22Rv1 (cell line): Measurements from ENCODE around the gene EPHA8.

Experiments
- H3K27ac ChIP-seq: fragments of 450-650 bp; 2 replicates; pipeline ENCODE4 v1.5.1; 2017
- ZFX ChIP-seq: fragments of 450-650 bp; IDR thresholded peaks from 2 replicates; pipeline ENCODE4 v1.6.1; 2017; ENCODE audit warnings: antibody characterized with exemption, borderline replicate concordance
- TF ChIP-seq, protein P1 (sequence below): fragments of 450-650 bp; IDR thresholded peaks from 2 replicates; pipeline ENCODE4 v1.5.1; 2017; ENCODE audit warnings: mild to moderate bottlenecking

EPHA8 gene

DNA sequence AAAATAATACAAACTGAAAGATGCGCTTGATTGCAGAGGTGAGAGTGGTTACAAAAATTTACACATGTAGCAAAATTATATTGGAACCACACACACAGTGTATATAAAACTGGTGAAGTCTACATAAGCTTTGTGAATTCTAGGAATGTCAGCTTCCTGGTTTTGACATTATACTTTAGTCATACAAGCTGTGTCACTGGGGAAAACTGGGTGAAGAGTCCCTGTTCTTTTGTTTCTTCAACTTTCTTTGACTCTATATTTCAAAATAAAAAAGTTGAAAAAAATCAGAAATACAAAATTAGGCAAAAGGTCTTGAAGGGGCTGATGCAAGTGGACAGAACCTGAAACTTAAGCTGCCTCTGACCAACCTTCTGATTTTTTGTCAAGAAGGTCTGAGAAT lies 83.1 kb downstream of the EPHA8 start:
- H3K27ac ChIP-seq = no peak overlapping the region
- TF ChIP-seq, protein P1, sequence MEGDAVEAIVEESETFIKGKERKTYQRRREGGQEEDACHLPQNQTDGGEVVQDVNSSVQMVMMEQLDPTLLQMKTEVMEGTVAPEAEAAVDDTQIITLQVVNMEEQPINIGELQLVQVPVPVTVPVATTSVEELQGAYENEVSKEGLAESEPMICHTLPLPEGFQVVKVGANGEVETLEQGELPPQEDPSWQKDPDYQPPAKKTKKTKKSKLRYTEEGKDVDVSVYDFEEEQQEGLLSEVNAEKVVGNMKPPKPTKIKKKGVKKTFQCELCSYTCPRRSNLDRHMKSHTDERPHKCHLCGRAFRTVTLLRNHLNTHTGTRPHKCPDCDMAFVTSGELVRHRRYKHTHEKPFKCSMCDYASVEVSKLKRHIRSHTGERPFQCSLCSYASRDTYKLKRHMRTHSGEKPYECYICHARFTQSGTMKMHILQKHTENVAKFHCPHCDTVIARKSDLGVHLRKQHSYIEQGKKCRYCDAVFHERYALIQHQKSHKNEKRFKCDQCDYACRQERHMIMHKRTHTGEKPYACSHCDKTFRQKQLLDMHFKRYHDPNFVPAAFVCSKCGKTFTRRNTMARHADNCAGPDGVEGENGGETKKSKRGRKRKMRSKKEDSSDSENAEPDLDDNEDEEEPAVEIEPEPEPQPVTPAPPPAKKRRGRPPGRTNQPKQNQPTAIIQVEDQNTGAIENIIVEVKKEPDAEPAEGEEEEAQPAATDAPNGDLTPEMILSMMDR = no peak
- no peak for TF ChIP-seq ZFX

DNA sequence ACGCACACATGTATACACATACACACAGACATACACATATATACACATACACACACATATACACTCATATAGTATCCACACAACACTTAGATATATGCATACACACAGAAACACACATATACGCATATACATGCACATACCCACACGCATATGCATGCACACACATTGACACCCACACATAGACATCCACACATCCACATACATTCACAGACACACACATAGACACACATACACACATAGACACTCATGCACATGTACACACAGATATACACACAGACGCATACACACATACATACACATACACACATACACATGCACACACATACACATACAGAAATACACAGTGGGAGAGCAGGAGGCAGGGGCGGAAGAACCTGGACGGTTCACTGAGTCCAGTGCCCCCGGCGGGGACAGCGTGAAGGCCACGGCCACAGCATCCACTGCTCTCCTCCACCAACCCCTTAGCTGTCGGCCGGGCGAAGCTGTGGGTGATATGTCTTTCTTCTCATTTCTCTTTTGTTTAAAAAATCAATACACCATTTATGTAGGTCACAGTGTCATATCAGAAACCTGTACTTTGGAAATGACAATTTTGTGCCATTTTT lies 86.9 kb downstream of the EPHA8 start:
- TF ChIP-seq, protein P1 = peak; percentile 27
- no peak for TF ChIP-seq ZFX

DNA sequence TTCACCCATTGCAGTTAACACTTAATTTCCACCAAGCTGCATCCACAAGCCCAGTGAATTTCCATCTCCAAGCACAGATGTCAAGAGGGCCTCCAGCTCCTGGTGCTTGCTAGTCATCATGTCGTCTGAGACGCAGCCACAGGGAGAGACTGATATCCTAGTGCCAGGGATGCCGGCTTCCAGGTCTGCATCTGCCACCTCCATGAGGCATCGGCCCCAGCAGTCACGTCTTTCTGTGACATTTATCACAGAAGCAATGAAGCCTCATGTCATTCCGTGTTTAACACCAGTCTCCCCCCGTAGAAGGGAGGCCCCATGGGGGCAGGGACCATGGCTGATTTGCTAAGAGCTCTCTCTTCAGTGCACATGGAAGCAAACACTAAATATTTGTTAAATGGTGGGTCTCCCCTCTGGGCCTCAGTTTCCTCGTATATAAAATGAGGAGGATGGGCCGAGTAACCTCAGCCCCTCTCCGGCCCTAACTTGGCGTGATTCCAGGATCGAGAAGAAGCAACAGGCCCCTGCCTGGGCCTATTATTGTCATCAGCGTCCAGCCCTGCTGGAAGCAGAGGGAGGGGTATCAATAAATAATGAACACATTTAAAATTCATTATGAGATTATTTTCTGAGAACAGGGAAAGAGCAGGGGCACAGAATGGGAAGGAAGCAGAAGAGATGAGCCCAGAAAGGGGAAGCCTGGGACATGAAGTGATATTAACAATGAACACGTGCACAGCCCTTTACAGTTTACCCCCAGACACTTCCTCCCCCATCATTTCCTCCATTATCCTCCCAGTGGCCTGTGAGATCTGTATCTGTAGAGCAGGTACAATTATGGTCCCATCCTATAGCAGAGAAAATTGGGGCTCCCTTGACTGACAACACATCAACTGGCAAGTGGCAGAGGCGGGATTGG lies 88.9 kb downstream of the EPHA8 start:
- H3K27ac ChIP-seq = no peak overlapping the region
- TF ChIP-seq ZFX = no peak

More for the DNA sequence above, 86.9 kb downstream of the EPHA8 start:
- H3K27ac ChIP-seq = no peak overlapping the region

DNA sequence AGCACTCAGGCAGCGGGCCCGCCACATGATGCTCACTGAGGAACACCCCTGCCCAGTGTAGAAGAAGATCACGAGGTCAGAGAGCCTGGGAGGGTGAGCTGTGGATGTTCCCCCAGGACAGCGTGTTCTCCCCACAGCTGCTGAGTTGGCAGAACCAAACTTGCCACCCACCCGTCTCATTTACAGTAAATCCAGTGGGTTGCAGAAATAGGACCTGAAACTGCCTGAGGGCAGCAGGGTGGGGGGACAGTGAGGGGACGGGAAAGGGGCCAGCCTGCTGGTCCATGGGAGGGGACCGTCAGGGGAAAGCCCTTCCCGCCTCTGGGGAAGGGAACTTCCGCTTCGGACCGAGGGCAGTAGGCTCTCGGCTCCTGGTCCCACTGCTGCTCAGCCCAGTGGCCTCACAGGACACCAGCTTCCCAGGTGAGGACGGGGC lies 89.6 kb downstream of the EPHA8 start, which contains the start of gene C1QB:
Gene C1QB, plus strand, starts transcription at position 356 of the 436 bp plus-strand sequence. CDS start 6,227 bp downstream, outside the sequence.
- TF ChIP-seq ZFX = no peak
- TF ChIP-seq, protein P1 = no peak
- no peak within 1 kb of the TSS for H3K27ac ChIP-seq
